GM12891 (cell line): ENCODE results near the gene GUCA1A.
"Not testable (repeated sequence)": the region's sequence is repeated elsewhere in the genome, so short reads cannot be mapped to it uniquely, and the experiment has no call there.

ENCODE experiments used
- POLR2AphosphoS5 ChIP-seq: IDR thresholded peaks from 2 replicates; pipeline ENCODE4 v1.6.1; 2011; ENCODE audit warnings: low read depth, low read length, control low read depth
- TAF1 ChIP-seq: IDR thresholded peaks from 2 replicates; pipeline ENCODE4 v1.6.1; 2011; ENCODE audit warnings: low read depth, low read length, control low read depth

DNA sequence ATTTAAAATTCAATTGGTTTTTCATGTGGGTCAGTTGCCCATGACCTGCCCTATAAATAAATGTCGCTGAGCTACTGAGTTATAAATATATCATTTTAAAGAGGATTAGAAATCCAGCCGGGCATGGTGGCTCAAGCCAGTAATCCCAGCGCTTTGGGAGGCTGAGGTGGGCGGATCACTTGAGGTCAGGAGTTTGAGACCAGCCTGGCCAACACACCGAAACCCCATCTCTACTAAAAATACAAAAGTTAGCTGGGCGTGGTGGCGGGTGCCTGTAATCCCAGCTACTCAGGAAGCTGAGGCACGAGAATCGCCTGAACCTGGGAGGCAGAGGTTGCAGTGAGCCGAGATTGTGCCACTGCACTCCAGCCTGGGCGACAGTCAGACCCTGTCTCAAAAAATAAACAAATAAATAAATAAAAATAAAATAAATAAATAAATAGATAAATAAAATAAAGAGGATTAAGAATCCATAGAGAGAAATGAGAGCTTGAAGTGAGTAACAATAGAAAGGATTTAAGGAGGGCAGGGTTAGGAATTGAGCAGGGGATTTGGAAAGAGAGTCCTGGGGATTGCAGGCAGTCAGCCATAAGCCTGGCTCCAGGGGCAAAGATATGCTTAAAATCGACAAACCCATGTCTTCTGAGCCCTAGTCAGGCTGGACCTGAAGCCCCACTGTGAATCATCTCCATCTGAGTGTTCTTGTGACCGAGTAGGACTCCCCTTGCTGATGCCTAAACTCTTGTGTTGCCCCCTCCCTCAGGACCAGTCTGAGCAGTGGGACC, 29.2 kb downstream of the GUCA1A start:
- TF ChIP-seq POLR2AphosphoS5, TAF1: not testable (repeated sequence)
